WTC11 (cell line): ENCODE measurements around the gene POP5. TPM values are rescaled to one million over a fixed set of nuclear protein-coding genes. Genes with fewer than 3 reads are reported as not detected.
"Not testable (repeated sequence)": the region's sequence is repeated elsewhere in the genome, so short reads cannot be mapped to it uniquely, and the experiment has no call there.

Experiments
- ATAC-seq: fragments of 200-7000 bp; cut with Tn5 transposase; 2 replicates; pipeline ENCODE4 v1.10.0; 2021; ENCODE audit warnings: mild to moderate bottlenecking, moderate library complexity
- CTCF ChIA-PET: fragments of 300-600 bp; sonication (Branson Sonifier 250); formaldehyde crosslinking; loops from one replicate; lab custom pipeline; 2021; ENCODE audit warnings: antibody characterized with exemption; lab: Charles Lee
- POLR2A ChIA-PET: fragments of 350-600 bp; sonication (Branson Sonifier 250); formaldehyde crosslinking; loops from one replicate; lab custom pipeline; 2021; ENCODE audit warnings: antibody characterized with exemption; lab: Charles Lee
- DNase-seq: peaks from one replicate; pipeline ENCODE4 v3.0.0; 2021; ENCODE audit warnings: low spot score
- H3K27ac Mint-ChIP-seq: 2 replicates; pipeline ENCODE4 v1.8.0; 2021; ENCODE audit warnings: mixed read lengths
- H3K27me3 Mint-ChIP-seq: 2 replicates; pipeline ENCODE4 v1.8.0; 2021; ENCODE audit warnings: low read depth, mild to moderate bottlenecking, moderate library complexity, mixed read lengths
- H3K36me3 Mint-ChIP-seq: 2 replicates; pipeline ENCODE4 v1.8.0; 2021; ENCODE audit warnings: mixed read lengths
- H3K4me1 Mint-ChIP-seq: 2 replicates; pipeline ENCODE4 v1.8.0; 2022; ENCODE audit warnings: mixed read lengths
- H3K4me3 Mint-ChIP-seq: 2 replicates; pipeline ENCODE4 v1.8.0; 2021; ENCODE audit warnings: mild to moderate bottlenecking, moderate library complexity, mixed read lengths
- H3K9me3 Mint-ChIP-seq: 2 replicates; pipeline ENCODE4 v1.8.0; 2021; ENCODE audit warnings: mixed read lengths
- ATF1 ChIP-seq: sonication (generic); formaldehyde crosslinking; IDR thresholded peaks from 2 replicates; pipeline ENCODE4 v1.8.1; 2023; ENCODE audit warnings: mild to moderate bottlenecking, moderate library complexity, missing genetic modification reagents
- EMX1 ChIP-seq: fragments of 250-450 bp; sonication (Bioruptor Pico); IDR thresholded peaks from 2 replicates; pipeline ENCODE4 v1.8.0; 2021; ENCODE audit warnings: mild to moderate bottlenecking
- ESRRA ChIP-seq: sonication (generic); formaldehyde crosslinking; IDR thresholded peaks from 2 replicates; pipeline ENCODE4 v1.8.1; 2022; ENCODE audit warnings: mild to moderate bottlenecking, missing genetic modification reagents, borderline replicate concordance
- HMGA2 ChIP-seq: fragments of 250-450 bp; sonication (Bioruptor Pico); IDR thresholded peaks from 2 replicates; pipeline ENCODE4 v1.4.0; 2021; ENCODE audit warnings: mild to moderate bottlenecking, moderate library complexity
- SMAD4 ChIP-seq: sonication (generic); formaldehyde crosslinking; IDR thresholded peaks from 2 replicates; pipeline ENCODE4 v1.8.0; 2022; ENCODE audit warnings: mild to moderate bottlenecking, missing genetic modification reagents
- SOX15 ChIP-seq: fragments of 250-450 bp; sonication (Bioruptor Pico); IDR thresholded peaks from 2 replicates; pipeline ENCODE4 v1.9.0; 2021; ENCODE audit warnings: mild to moderate bottlenecking
- ZBTB21 ChIP-seq: sonication (generic); formaldehyde crosslinking; IDR thresholded peaks from 2 replicates; pipeline ENCODE4 v1.8.1; 2023; ENCODE audit warnings: mild to moderate bottlenecking, missing genetic modification reagents, borderline replicate concordance
- ZNF219 ChIP-seq: sonication (generic); formaldehyde crosslinking; IDR thresholded peaks from 2 replicates; pipeline ENCODE4 v1.8.0; 2023; ENCODE audit warnings: missing genetic modification reagents, mild to moderate bottlenecking, borderline replicate concordance
- ZNF232 ChIP-seq: sonication (generic); formaldehyde crosslinking; IDR thresholded peaks from 2 replicates; pipeline ENCODE4 v1.8.0; 2022; ENCODE audit warnings: mild to moderate bottlenecking, missing genetic modification reagents
- ZNF416 ChIP-seq: fragments of 250-450 bp; sonication (Bioruptor Pico); IDR thresholded peaks from 2 replicates; pipeline ENCODE4 v1.9.0; 2021; ENCODE audit warnings: mild to moderate bottlenecking, inconsistent platforms
- total RNA-seq: library from RNA; stranded (reverse); gene quantifications from 3 replicates; pipeline ENCODE4 v1.2.3, GENCODE V29; 2021
- TF ChIP-seq, protein P1 (sequence below): sonication (generic); formaldehyde crosslinking; IDR thresholded peaks from 2 replicates; pipeline ENCODE4 v1.8.0; 2022; ENCODE audit warnings: mild to moderate bottlenecking, missing genetic modification reagents
- TF ChIP-seq, protein P2 (sequence below): sonication (generic); formaldehyde crosslinking; IDR thresholded peaks from 2 replicates; pipeline ENCODE4 v1.8.1; 2023; ENCODE audit warnings: mild to moderate bottlenecking, missing genetic modification reagents, moderate library complexity
- TF ChIP-seq, protein P3 (sequence below): sonication (generic); formaldehyde crosslinking; IDR thresholded peaks from 2 replicates; pipeline ENCODE4 v1.8.1; 2023; ENCODE audit warnings: mild to moderate bottlenecking, missing genetic modification reagents
- TF ChIP-seq, protein P4 (sequence below): sonication (generic); formaldehyde crosslinking; IDR thresholded peaks from 2 replicates; pipeline ENCODE4 v1.8.0; 2022; ENCODE audit warnings: missing genetic modification reagents
- TF ChIP-seq, protein P5 (sequence below): sonication (generic); formaldehyde crosslinking; IDR thresholded peaks from 2 replicates; pipeline ENCODE4 v1.8.0; 2022; ENCODE audit warnings: mild to moderate bottlenecking, missing genetic modification reagents

The POP5 gene
- total RNA-seq, 1 experiment from 2014 or later: 54.7 TPM

DNA sequence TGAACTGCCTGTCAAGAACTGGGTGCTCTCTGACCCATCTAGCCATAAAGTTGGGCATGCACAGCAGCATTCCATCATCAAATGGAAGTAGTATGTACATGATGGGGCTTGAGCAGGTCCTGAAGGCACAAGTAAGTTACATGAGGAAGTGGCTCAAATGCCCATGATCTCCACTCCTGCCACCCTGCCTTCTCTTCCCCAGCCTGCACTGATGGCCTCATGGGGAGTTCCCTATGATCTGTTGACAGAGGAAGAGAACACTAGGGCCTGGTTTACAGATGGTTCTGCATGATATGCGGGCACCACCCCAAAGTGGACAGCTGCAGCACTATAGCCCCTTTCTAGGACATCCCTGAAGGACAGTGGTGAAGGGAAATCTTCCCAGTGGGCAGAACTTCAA lies 30.3 kb upstream of the POP5 start:
- ATAC-seq, H3K9me3 Mint-ChIP-seq, H3K27me3 Mint-ChIP-seq, CTCF ChIA-PET, H3K36me3 Mint-ChIP-seq, H3K4me3 Mint-ChIP-seq, H3K4me1 Mint-ChIP-seq, POLR2A ChIA-PET, DNase-seq, H3K27ac Mint-ChIP-seq: not testable (repeated sequence)

DNA sequence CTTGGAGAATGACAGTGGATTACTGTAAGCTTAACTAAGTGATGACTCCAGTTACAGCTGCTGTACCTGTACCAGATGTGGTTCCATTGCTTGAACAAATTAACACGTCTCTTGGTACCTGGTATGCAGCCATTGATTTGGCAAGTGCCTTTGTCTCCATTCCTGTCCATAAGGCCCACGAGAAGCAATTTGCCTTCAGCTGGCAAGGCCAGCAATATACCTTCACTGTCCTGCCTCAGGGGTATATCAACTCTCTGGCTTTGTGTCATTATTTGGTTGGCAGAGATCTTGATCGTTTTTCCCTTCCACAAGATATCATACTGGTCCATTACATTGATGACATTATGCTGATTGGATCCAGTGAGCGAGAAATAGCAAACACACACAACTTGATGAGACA lies 29.4 kb upstream of the POP5 start:
- no peaks in the 10 kb centered on the region for H3K36me3 Mint-ChIP-seq
- CTCF ChIA-PET: interaction anchor here (1.1 kb wide), 1 partner anchor 394 kb away, joined by 3 read pairs; no protein-coding TSS in a partner anchor
- H3K27ac Mint-ChIP-seq: no peak overlapping the region
- POLR2A ChIA-PET: no interaction called here
- H3K9me3 Mint-ChIP-seq: peaks cover 5% of the 10 kb centered on the region
- H3K27me3 Mint-ChIP-seq: no peaks in the 10 kb centered on the region
- TF ChIP-seq ZBTB21 (CRISPR knock-in tag): no peak
- TF ChIP-seq, protein P1, sequence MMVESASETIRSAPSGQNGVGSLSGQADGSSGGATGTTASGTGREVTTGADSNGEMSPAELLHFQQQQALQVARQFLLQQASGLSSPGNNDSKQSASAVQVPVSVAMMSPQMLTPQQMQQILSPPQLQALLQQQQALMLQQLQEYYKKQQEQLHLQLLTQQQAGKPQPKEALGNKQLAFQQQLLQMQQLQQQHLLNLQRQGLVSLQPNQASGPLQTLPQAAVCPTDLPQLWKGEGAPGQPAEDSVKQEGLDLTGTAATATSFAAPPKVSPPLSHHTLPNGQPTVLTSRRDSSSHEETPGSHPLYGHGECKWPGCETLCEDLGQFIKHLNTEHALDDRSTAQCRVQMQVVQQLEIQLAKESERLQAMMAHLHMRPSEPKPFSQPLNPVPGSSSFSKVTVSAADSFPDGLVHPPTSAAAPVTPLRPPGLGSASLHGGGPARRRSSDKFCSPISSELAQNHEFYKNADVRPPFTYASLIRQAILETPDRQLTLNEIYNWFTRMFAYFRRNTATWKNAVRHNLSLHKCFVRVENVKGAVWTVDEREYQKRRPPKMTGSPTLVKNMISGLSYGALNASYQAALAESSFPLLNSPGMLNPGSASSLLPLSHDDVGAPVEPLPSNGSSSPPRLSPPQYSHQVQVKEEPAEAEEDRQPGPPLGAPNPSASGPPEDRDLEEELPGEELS (CRISPR knock-in tag): no peak
- TF ChIP-seq, protein P2, sequence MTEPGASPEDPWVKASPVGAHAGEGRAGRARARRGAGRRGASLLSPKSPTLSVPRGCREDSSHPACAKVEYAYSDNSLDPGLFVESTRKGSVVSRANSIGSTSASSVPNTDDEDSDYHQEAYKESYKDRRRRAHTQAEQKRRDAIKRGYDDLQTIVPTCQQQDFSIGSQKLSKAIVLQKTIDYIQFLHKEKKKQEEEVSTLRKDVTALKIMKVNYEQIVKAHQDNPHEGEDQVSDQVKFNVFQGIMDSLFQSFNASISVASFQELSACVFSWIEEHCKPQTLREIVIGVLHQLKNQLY: no peak
- no peak for TF ChIP-seq ESRRA (CRISPR knock-in tag)
- TF ChIP-seq, protein P3, sequence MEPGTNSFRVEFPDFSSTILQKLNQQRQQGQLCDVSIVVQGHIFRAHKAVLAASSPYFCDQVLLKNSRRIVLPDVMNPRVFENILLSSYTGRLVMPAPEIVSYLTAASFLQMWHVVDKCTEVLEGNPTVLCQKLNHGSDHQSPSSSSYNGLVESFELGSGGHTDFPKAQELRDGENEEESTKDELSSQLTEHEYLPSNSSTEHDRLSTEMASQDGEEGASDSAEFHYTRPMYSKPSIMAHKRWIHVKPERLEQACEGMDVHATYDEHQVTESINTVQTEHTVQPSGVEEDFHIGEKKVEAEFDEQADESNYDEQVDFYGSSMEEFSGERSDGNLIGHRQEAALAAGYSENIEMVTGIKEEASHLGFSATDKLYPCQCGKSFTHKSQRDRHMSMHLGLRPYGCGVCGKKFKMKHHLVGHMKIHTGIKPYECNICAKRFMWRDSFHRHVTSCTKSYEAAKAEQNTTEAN (CRISPR knock-in tag): no peak
- TF ChIP-seq ZNF232: no peak
- no peak for TF ChIP-seq SMAD4 (CRISPR knock-in tag)
- TF ChIP-seq ATF1: no peak
- no peak for DNase-seq
- ATAC-seq: no peak
- no peak overlapping the region for H3K4me3 Mint-ChIP-seq
- no peaks in the 10 kb centered on the region for H3K4me1 Mint-ChIP-seq

DNA sequence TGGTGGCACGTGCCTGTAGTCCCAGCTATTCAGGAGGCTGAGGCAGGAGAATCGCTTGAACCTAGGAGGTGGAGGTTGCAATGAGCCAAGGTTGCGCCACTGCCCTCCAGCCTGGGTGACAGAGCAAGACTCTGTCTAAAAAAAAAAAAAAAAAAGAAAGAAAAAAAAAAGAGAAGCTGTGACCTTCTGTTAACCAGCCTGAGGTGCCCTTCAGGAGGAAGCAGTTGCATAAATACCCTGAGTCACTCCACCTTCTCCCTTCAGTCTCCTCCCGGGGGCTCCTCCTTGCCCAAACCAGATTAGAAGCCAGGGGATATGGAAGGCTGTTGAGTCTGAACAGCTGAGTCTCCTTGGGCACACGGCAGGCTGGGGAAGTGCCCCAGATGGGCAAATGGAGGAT lies 21.2 kb upstream of the POP5 start:
- CTCF ChIA-PET: interaction anchor here (0.8 to 3.0 kb wide), 5 partner anchors 37 to 235 kb away, joined by 3 to 25 read pairs (median 4); no protein-coding TSS in a partner anchor
- Mint-ChIP-seq H3K4me1 (peaks cover 21% of the 10 kb centered on the region), H3K27ac (peak overlapping the region; percentile 74; the same call in 1 of the 2 replicates)
- H3K4me3 Mint-ChIP-seq, ATAC-seq, POLR2A ChIA-PET, DNase-seq, H3K27me3 Mint-ChIP-seq, H3K36me3 Mint-ChIP-seq, H3K9me3 Mint-ChIP-seq: not testable (repeated sequence)

DNA sequence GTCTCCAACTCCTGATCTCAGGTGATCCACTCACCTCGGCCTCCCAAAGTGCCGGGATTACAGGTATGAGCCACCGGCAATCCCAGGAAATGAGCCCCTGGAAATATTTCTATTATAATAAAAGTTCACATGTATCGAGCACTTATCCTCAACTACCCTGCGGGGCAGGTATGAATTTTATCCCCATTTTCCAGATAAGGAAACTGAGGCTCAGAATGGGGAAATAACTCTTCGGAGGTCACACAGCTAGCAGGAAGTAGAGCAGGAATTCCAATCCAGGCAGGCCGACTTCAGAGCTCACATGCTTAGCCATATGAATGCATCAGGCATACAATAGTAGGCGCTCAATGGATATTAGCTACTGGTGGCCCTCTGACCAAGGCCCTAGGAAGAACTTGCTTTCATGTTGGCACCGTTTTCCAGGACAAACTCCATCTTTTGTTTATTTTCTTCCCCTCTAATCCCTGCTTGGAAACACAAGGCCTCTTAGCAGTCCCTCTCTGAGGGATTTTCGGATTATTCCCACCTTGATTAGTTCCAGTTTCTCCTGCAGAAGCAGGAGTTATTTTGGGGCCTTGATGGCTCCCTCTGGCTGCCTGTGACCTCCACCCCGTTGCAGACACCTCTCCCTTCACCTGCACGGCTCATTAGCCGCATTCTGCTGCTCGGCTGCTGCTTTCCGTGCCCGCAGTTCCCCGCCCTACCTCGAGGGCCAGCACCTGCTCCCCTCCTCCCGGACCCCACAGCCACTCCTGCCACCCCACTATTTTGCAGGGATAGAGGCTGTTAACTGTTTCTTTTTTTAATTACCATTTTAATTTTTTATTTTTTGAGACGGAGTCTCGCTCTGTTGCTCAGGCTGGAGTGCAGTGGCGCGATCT lies 18.7 kb upstream of the POP5 start:
- Mint-ChIP-seq H3K36me3 (no peaks in the 10 kb centered on the region), H3K27ac (no peak overlapping the region), H3K9me3 (no peaks in the 10 kb centered on the region), H3K4me3 (no peak overlapping the region), H3K4me1 (peaks cover 21% of the 10 kb centered on the region), H3K27me3 (no peaks in the 10 kb centered on the region)
- ChIA-PET CTCF (interaction anchor here (0.6 to 3.0 kb wide), 9 partner anchors 16 to 460 kb away, joined by 3 to 25 read pairs (median 4); partner anchors contain the start of genes CABP1 and POP5), POLR2A (no interaction called here)
- TF ChIP-seq, protein P4, sequence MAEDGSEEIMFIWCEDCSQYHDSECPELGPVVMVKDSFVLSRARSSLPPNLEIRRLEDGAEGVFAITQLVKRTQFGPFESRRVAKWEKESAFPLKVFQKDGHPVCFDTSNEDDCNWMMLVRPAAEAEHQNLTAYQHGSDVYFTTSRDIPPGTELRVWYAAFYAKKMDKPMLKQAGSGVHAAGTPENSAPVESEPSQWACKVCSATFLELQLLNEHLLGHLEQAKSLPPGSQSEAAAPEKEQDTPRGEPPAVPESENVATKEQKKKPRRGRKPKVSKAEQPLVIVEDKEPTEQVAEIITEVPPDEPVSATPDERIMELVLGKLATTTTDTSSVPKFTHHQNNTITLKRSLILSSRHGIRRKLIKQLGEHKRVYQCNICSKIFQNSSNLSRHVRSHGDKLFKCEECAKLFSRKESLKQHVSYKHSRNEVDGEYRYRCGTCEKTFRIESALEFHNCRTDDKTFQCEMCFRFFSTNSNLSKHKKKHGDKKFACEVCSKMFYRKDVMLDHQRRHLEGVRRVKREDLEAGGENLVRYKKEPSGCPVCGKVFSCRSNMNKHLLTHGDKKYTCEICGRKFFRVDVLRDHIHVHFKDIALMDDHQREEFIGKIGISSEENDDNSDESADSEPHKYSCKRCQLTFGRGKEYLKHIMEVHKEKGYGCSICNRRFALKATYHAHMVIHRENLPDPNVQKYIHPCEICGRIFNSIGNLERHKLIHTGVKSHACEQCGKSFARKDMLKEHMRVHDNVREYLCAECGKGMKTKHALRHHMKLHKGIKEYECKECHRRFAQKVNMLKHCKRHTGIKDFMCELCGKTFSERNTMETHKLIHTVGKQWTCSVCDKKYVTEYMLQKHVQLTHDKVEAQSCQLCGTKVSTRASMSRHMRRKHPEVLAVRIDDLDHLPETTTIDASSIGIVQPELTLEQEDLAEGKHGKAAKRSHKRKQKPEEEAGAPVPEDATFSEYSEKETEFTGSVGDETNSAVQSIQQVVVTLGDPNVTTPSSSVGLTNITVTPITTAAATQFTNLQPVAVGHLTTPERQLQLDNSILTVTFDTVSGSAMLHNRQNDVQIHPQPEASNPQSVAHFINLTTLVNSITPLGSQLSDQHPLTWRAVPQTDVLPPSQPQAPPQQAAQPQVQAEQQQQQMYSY (CRISPR knock-in tag): no peak
- TF ChIP-seq ZNF232 (no peak), ZNF219 (no peak), EMX1 (CRISPR knock-in tag) (no peak), HMGA2 (CRISPR knock-in tag) (no peak), SOX15 (CRISPR knock-in tag) (no peak), ZNF416 (CRISPR knock-in tag) (no peak)
- TF ChIP-seq, protein P5, sequence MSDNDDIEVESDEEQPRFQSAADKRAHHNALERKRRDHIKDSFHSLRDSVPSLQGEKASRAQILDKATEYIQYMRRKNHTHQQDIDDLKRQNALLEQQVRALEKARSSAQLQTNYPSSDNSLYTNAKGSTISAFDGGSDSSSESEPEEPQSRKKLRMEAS: no peak
- peak; percentile 51 for DNase-seq
- ATAC-seq: peak; percentile 87
